SK-N-MC (cell line): ENCODE results near the gene TRMT1.

Source experiments
- DNase-seq: peaks from one replicate; pipeline ENCODE4 v3.0.0-alpha.2; 2011; ENCODE audit warnings: low read depth, low spot score
- H3K27ac ChIP-seq: fragments of 200-600 bp; sonication (generic); 2 replicates; pipeline ENCODE4 v1.5.1; 2016; ENCODE audit warnings: mixed run types
- H3K36me3 ChIP-seq: fragments of 200-600 bp; sonication (generic); 2 replicates; pipeline ENCODE4 v1.6.1; 2017; ENCODE audit warnings: antibody characterized with exemption, low read length, mixed read lengths; ENCODE audit not compliant: insufficient read depth
- H3K4me3 ChIP-seq: fragments of 200-600 bp; sonication (generic); 2 replicates; pipeline ENCODE4 v1.5.1; 2016
- H3K9ac ChIP-seq: fragments of 200-600 bp; sonication (generic); 2 replicates; pipeline ENCODE4 v1.8.0; 2017; ENCODE audit warnings: mixed run types, mixed read lengths; ENCODE audit not compliant: insufficient read length
- H3K9me3 ChIP-seq: fragments of 200-600 bp; sonication (generic); 2 replicates; pipeline ENCODE4 v1.6.1; 2017; ENCODE audit warnings: low read depth, mild to moderate bottlenecking, antibody characterized with exemption, low read length, moderate library complexity, mixed read lengths
- EZH2 ChIP-seq: fragments of 200-600 bp; sonication (generic); IDR thresholded peaks from one replicate; pipeline ENCODE4 v1.6.1; 2017; ENCODE audit warnings: antibody characterized with exemption
- FOXP2 ChIP-seq: optimal IDR thresholded peaks from 2 replicates; pipeline ENCODE3; 2011; ENCODE audit warnings: mild to moderate bottlenecking, moderate library complexity; ENCODE audit not compliant: insufficient read depth; ENCODE audit errors: extremely low read length, control extremely low read depth
- POLR2AphosphoS5 ChIP-seq: IDR thresholded peaks from 2 replicates; pipeline ENCODE4 v1.6.1; 2012; ENCODE audit warnings: mild to moderate bottlenecking, low read depth, low read length, borderline replicate concordance

Gene TRMT1

DNA sequence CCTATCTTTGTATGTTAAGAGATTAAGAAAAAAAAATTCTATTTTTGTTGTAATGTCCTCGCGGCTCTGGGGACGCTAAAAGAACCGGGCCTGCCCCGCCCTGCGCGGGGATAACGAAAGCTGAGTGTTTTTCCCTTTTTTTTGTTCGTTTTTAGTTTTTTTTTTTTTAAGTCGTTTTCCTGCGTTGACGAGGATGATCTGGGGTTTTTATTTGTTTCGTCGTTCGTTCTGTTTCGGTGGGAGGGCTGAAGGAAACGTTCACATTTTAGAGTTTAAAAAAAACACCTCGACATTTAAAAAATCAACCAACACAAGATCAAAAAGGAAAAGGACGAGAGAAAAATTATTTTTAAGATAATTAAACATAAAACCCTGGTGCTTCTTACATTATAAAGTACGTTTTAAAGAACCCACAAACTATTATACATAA is 19.5 kb downstream of the TRMT1 start:
- H3K36me3 ChIP-seq, result no peaks in the 10 kb centered on the region
- H3K4me3 ChIP-seq, result no peak overlapping the region
- DNase-seq, result no peak
- H3K27ac ChIP-seq, result peak overlapping the region; percentile 73; the same call in 1 of the 2 replicates
- H3K9me3 ChIP-seq, result no peaks in the 10 kb centered on the region
- peak overlapping the region; percentile 41 for H3K9ac ChIP-seq
- no peak for TF ChIP-seq EZH2
- TF ChIP-seq POLR2AphosphoS5, result no peak
- no peak for TF ChIP-seq FOXP2

DNA sequence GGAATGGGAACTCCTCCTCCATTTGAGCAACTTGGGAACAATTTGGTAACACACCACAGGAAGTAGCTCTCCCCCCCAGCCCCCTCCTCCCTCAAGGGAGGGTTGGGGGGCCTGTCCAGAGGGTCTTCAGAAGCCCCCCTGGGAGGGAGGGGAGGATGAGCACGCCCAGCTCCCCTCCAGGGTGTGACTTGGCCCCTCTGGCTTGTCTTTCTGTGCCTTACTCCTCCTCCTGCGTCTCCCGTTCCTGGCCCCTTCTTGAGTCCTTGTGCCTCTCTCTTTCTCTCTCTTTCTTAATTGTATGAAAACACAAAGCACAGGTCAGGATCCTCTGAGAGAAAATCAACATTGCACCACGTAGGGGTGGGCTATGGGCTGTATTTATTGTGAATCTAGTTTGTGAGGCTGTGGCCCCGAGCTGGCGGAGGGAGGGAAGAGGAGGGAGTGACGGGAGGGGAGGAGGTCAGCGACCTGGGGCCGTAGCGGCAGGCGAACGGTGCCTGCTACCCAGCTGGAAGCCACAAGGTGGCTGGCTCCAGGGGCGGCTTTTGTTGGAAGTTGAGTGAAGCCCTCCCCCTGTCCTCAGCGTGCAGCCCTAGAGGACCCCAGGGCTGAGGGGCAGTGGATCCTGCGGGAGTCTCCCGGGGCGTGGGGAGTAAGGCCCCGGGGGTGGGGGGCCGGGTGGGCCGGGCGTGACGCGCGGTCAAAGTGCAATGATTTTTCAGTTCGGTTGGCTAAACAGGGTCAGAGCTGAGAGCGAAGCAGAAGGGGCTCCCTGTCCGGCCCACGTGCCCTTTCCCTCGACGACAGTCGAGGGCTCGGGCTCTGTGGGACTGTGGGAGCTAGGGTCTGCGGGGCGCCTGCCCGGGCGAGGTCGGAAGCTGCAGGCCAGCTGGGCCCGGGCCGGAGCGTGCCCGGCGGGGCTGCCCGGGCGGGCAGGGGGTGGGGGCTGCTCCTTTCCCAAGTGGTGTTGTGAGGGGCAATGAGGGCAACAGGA is 20.3 kb downstream of the TRMT1 start:
- H3K36me3 ChIP-seq, result no peaks in the 10 kb centered on the region
- DNase-seq, result no peak
- H3K9me3 ChIP-seq, result no peaks in the 10 kb centered on the region
- no peak for TF ChIP-seq EZH2
- H3K9ac ChIP-seq, result peak overlapping the region; percentile 46
- H3K27ac ChIP-seq, result peak overlapping the region; percentile 75
- peak overlapping the region; percentile 42 for H3K4me3 ChIP-seq

DNA sequence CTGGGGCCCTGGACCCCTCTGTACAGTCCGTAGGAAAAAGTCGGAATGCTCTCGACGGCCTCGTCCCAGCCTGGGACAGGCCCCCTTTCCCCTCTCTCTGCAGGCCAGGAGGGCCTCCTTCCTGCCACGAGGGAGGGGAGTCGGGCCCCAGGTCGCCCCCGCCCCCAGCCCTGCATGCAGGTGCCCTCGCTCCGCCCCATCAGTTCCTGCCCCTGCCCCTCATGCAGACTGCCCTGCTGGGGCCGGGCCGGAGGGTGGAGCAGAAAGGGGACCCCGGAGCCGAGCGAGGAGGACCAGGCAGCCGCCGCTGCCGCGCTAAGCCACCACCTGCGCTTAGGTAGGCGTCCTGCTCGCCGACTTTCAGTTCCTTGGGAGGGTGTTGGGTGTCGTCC is 21.2 kb downstream of the TRMT1 start:
- no peak for DNase-seq
- no peak for TF ChIP-seq EZH2
- TF ChIP-seq FOXP2, result no peak
- no peak for TF ChIP-seq POLR2AphosphoS5
- Histone ChIP-seq H3K36me3 (no peaks in the 10 kb centered on the region), H3K4me3 (0 out of 2 replicates have a peak overlapping the region, but pooled peaks have one; percentile 4), H3K9me3 (no peaks in the 10 kb centered on the region), H3K9ac (no peak overlapping the region), H3K27ac (peak overlapping the region; percentile 9; the same call in 1 of the 2 replicates)

DNA sequence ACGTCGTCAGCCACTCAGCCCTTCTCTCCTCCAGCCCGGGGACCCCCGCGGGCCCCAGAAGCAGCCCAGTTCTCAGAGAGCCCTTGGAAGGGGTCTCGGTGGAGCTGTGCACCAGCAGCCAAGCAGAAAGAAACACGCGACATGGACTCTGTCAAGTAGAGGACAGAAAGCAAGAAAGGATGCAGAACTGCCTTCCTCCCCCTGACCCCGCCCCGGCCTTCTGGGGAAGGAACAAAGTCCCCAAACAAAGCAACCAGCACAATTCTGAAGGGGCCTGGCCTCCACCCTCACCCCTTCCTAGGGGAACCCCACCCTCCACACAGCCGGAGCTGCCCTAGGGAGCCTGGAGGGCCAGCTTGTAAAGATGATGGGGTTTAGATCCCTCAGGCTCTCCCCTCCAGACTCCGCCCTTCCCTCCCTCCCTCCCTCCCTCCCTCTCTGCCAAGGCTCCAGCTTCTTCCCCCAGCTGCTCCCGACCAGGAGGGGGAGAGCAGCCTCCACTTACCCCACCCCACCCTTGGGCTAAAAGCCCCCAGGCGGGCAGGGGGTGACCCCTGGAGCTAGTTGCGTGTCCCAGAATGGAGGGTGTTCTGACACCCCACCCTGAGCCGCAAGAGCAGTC is 21.7 kb downstream of the TRMT1 start:
- TF ChIP-seq EZH2, result no peak
- H3K9me3 ChIP-seq, result no peaks in the 10 kb centered on the region
- H3K36me3 ChIP-seq, result no peaks in the 10 kb centered on the region
- peak overlapping the region; percentile 47 for H3K27ac ChIP-seq
- DNase-seq, result no peak
- no peak overlapping the region for H3K9ac ChIP-seq
- 0 out of 2 replicates have a peak overlapping the region, but pooled peaks have one; percentile 22 for H3K4me3 ChIP-seq

DNA sequence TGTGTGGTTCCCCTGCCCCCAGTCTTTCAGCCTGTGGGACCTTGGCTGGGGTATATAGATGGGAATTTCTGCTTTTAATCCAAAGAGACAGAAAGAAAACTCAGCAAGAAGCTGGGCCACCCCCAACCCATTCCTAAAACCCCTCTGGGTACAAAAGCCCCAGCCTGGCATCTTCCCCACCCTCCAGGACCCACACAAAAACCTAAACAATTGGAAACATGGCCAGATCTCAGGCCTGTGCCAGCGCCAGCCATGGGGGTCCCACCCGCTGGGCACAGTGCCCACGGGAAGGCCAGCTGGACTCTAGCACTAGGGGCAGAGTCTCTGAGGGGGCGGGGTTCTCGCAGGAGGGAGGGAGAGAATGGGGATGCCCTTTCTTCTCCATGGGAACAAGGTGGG is 22.4 kb downstream of the TRMT1 start:
- Histone ChIP-seq H3K4me3 (peak overlapping the region; percentile 30; the same call in 1 of the 2 replicates), H3K36me3 (no peaks in the 10 kb centered on the region), H3K9ac (no peak overlapping the region), H3K27ac (peak overlapping the region; percentile 47; the same call in 1 of the 2 replicates), H3K9me3 (no peaks in the 10 kb centered on the region)
- no peak for DNase-seq
- TF ChIP-seq EZH2, result no peak
- TF ChIP-seq FOXP2, result no peak
- TF ChIP-seq POLR2AphosphoS5, result no peak

DNA sequence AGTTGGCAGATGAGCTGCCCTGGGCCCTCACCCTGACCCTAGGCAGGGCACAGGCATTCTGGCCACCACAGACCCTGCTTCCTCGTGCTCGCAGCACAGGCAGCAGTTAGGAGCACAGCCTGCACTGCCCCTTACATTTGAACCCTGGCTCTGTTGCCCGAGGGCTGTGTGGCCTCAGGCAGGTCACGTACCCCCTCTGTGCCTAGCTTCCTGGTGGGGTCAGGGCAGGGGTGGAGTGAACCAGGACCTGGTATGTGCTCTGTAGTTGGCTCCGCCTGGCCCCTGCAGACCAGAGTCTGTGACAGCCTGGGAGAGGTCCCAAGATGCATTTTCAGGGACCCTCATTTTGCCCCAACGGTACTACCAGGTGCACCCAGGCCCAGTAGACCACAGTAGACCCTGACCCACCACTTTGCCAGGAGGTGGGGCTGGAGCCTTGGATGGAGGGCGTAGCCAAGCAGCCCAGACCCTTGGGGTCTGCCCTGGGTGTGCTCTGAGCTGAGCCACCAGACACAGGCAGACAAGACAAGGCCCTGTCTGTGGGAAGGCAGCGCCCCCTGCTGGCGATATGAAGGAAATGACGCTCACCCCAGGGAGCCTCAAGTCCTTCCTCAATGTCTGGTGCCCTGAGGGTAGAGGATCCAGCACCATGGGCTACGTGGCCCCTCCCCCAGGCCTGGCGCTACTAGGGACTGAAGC is 23.0 kb downstream of the TRMT1 start:
- Histone ChIP-seq H3K9me3 (no peaks in the 10 kb centered on the region), H3K36me3 (no peaks in the 10 kb centered on the region), H3K4me3 (peak overlapping the region; percentile 30; the same call in 1 of the 2 replicates), H3K27ac (peak overlapping the region; percentile 53), H3K9ac (no peak overlapping the region)
- DNase-seq, result peak; percentile 81
- TF ChIP-seq FOXP2, result peak; percentile 69
- no peak for TF ChIP-seq EZH2
- TF ChIP-seq POLR2AphosphoS5, result no peak

DNA sequence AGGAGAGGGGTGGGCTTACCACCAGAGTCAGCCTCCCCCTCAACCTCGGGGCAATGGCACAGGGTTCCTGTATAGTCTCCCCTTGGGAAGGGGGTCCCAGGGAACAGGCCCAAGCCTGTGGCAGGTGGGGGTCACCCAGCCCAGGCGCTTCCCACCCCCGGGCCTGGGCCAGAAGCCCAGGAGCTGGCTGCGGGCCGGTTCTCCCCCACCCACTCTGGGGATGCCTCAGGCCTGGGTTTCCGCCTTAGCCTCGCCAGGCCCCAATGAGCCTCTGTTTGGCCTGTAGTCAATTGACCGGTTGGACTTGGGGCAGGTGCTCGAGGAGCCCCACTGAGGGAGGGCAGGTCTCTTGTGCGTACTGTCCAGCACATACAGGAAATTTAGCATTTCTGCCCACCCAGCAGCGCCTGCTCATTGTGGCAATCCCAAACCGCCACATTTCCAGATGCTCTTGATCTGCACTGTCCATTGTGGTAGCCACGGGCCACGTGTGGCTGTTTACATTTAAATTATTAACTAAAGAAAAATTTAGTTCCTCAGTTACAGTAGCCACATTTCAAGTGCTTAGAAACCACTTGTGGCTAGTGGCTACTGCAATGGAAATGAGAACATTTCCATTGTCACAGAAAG is 23.8 kb downstream of the TRMT1 start:
- Histone ChIP-seq H3K9me3 (no peaks in the 10 kb centered on the region), H3K36me3 (no peaks in the 10 kb centered on the region), H3K4me3 (no peak overlapping the region), H3K27ac (peak overlapping the region; percentile 80), H3K9ac (no peak overlapping the region)
- TF ChIP-seq FOXP2 (no peak), EZH2 (no peak), POLR2AphosphoS5 (no peak)
- no peak for DNase-seq

DNA sequence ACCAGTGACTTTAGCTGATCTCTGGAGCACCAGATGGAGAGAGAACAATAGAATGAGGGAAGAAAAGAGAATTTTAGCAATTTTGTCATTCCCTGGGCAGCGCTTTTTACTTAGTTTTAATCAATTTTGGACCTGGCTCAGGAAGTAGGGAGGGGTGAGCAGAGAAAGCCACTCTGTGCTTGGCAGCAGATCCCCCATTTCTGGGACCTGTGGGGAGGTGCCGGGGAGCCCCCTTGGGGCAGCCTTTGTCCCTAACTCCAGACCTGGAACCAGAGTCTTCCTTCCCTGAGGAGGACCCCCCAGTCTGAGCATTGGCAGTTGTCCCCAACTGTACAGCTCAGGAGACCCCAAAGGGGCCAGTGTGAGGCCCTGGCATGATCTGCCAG is 24.4 kb downstream of the TRMT1 start:
- Histone ChIP-seq H3K9me3 (no peaks in the 10 kb centered on the region), H3K4me3 (no peak overlapping the region), H3K27ac (peak overlapping the region; percentile 80), H3K36me3 (no peaks in the 10 kb centered on the region; the same call in 1 of the 2 replicates), H3K9ac (no peak overlapping the region)
- TF ChIP-seq EZH2 (no peak), FOXP2 (no peak), POLR2AphosphoS5 (no peak)
- DNase-seq, result no peak
